ENCODE results near the gene CDR2.
"Not testable (repeated sequence)": the region's sequence is repeated elsewhere in the genome, so short reads cannot be mapped to it uniquely, and the experiment has no call there.

CDR2 gene

DNA sequence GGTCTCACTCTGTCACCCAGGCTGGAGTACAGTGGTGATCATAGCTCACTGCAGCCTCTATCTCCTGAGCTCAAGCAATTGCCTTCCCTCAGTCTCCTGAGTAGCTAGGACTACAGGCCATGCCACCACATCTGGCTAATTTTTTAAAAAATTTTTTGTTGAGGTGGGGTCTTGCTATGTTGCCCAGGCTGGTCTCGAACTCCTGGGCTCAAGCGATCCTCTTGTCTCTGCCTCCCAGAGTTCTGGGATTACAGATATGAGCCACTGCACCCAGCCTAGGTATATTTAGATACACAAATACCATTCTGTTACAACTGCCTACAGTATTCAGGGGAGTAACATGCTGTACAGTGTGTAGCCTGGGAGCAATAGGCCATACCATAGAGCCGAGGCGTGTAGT lies 62.9 kb downstream of the CDR2 start:
- no peak for DNase-seq (ENCODE audit: extremely low read depth in 1 of 2, low read depth in 1 of 2)

DNA sequence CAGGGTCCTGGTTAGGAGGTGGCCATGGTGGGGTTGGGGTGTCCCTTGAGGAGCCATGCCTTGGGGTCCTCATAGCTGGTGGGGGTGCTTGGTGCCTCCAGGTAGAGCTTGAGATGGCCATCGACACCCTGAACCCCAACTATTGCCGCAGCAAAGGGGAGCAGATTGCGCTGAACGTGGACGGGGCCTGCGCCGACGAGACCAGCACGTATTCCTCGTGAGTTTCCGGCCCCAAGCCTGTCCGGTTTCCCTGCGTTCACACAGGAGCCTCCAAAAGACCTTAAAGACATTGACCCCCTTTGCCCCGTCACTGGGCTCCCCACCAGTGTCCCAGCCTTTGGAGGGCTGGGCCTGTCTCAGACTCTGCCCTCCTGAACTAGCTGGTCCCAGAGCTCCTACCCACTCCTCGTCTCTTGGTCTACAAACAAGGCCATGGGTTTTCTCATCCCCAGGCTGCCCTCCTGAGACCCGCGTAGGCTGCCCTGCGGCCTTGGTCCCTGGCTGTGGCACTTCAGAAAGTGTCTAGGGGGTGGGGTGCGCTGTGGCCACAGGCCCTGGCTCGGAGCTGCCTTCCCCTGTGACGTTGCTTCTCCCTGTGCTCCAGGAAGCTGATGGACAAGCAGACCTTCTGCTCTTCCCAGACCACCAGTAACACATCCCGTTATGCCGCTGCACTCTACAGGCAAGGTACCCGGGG lies 65.4 kb downstream of the CDR2 start:
- no peak for DNase-seq (ENCODE audit: extremely low read depth in 1 of 2, low read depth in 1 of 2)

DNA sequence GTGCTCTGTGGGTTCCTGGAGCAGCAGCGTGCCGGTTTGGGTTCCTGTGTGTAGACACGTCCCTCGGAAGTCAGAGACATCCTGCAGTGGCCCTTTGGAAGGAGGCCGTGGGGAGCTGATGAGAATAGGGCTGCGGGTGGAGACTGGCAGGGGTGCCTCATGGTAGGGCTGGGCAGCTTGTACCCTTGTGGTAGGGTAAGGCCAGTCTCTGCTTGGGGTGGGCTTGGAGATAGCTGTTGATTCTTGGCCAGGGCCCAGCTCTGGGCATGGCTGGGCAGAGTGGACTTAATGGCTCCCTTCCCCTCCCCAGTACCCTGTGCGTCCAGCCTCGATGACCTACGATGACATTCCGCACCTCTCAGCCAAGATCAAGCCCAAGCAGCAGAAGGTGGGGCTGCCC lies 66.6 kb downstream of the CDR2 start:
- DNase-seq (ENCODE audit: extremely low read depth in 1 of 2, low read depth in 1 of 2), result no peak

DNA sequence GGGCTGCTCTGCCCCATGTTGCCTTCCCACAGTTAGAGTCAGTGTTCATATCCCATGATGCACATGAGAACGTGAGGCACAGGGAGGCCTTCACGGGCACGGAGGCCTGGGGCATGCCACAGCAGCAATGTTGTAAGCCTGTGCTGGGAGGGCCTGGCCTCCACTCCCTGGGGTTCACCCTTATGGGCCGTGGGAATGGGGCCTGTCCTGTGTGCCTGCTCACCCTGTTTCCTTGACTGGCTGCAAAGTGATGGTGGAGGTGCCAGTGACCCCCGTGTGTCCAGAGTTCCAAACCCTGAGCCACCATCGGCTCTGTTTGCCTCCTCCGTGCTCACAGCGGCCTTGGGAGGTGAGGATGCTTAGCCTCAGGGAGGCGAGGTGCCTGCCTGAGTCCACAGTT lies 67.6 kb downstream of the CDR2 start:
- no peak for DNase-seq (ENCODE audit: extremely low read depth in 1 of 2, low read depth in 1 of 2)

DNA sequence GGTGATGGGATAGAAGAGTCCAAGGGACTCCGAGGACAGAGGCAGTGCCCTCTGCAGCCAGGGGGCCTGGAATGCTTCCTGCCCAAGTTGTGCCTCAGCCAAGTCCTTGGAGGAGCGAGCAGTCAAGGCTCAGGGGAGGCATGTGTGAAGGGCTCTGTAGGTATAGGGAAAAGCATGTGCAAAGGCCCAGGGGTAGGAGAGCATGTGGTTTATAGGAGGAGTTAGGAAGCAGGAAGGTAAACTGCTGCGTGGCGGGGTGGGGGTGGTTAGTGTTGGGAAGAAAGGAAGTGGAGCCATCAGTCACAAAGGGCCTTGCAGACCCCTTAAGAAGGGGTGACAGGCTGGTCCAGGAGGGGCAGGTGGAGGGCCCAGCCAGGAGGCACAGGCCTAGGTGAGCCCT lies 70.0 kb downstream of the CDR2 start:
- no peak for DNase-seq (ENCODE audit: extremely low read depth in 1 of 2, low read depth in 1 of 2)

DNA sequence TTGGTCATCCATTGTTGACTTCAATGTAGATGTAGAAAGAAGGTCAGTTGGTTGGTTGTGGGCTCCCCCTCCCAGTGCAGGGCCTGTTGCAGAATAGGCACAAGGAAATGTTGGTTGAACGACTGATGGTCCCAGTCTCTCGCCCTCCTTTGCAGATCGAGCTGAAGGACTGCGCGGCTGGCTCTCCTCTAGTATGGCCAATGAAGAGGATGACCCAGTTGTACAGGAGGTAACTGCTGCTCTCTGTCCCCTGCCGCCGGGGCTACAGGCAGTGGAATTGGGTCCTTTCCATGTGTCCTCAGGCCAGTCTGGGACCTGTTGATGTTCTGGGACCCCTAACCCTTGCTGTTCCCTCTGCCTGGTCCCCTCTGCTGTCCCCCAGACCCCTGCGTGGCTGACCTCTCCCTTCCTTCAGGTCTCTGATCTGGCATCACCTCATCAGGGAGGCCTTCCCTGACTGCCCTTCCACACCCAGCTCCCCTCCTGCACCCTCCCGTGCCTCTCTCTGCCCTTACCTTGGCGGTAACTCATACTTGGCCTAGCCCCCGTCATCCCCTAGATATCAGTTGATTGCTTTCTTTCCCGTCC lies 71.5 kb downstream of the CDR2 start:
- no peak for DNase-seq (ENCODE audit: extremely low read depth in 1 of 2, low read depth in 1 of 2)

DNA sequence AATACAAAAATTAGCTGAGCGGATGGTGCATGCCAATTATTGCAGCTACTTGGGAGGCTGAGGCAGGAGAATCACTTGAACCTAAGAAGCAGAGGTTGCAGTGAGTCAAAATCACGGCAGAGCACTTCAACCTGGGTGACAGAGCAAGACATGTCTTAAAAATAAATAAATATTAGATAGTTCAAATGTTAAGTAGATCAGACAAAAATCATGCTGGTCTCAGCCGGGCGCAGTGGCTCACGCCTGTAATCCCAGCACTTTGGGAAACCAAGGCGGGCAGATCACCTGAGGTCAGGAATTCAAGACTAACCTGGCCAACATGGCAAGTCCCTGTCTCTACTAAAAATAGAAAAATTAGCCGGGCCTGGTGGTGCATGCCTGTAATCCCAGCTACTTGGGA lies 73.0 kb downstream of the CDR2 start:
- not testable (repeated sequence) for DNase-seq (ENCODE audit: extremely low read depth in 1 of 2, low read depth in 1 of 2)

DNA sequence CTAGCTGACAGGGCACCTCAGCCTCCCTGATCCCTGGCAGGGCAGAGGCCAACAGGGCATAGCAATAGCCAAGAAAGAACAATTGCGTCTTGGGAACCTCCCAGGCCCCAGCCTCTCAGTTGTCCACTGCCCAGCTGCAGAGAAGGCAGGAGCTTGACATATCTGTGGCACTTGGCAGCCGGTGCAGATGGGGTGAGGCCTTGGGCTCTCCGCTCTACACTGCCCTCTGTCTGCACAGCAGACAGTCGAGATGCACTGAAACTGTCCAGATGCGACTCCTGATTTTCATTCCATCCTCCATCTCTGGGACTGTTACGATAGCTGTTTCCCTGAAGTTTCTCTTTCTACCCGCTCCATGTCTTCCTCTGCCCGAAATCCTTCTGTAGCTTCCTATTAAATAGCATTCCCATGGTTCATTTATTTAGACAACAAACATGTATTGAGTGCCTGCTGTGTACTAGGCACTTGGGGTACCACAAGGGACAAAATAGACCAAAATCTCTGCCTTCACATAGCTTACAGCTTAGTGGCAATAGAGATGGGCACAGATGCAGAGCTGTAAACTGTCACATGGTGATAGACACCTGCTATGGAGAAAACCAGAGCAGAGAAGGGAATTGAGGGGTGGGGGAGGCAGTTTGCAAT lies 73.9 kb downstream of the CDR2 start:
- DNase-seq (ENCODE audit: extremely low read depth in 1 of 2, low read depth in 1 of 2), result peak in 1 of 2 donors; percentile 7

DNA sequence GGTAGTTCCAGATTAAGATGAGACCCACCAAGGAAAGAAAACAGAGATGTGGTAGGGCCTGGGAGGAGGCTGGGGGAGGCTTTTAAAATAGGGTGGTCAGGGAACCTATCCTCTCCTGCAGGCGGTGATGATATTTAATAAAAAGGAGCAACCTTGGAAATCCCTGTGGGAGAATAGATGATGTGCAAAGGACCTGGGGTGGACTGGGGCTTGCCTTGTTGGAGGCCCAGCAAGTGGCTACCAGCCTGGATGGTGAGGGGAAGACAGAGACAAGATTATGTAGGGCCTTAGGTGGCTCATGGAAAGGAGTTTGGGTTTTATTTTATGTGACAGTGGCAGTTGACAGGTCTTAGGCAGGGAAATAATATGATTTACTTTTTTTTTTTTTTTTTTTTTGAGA lies 75.4 kb downstream of the CDR2 start:
- no peak for DNase-seq (ENCODE audit: extremely low read depth in 1 of 2, low read depth in 1 of 2)

DNA sequence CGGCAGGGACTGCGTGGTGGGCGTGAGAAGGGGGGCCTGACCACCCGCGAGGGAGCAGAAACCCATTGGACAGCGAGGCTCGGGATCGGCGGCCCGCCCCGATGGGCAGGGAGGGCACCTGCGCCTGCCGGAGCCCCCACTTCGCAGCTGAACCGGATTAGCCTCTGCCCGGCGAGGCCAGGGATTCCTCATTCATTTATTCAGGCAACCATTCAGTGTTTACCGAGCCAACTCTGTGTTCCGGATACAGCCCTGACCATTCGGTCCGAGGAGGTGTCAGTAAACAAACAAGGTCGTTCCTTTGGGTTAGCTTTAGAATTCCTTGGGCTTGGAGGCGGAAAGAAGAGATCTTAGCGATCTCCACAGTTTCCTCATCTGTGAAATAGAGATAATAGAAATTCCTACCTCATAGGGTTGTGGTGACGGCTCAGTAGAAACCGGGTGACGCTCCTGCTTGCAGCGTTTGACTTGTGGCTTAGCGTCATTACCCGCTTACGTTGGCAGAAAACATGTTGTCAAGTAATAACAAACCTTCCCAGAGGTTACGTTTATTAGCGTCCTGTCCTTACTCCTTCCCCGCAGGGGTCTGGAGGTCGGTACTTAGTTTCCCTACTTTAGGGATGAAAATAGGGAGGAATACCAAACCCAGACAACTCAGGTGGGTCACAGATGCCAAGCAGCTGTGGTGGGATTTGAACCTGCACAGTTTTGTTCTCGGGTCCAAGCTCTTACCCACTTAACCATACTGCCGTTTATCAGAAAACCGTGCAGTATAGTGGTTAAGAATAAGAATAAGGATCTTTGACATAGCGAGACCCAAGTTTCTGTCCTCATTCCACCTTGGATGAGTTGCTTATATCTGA lies 76.3 kb downstream of the CDR2 start:
- DNase-seq (ENCODE audit: extremely low read depth in 1 of 2, low read depth in 1 of 2), result peak; percentile 41 to 63

DNA sequence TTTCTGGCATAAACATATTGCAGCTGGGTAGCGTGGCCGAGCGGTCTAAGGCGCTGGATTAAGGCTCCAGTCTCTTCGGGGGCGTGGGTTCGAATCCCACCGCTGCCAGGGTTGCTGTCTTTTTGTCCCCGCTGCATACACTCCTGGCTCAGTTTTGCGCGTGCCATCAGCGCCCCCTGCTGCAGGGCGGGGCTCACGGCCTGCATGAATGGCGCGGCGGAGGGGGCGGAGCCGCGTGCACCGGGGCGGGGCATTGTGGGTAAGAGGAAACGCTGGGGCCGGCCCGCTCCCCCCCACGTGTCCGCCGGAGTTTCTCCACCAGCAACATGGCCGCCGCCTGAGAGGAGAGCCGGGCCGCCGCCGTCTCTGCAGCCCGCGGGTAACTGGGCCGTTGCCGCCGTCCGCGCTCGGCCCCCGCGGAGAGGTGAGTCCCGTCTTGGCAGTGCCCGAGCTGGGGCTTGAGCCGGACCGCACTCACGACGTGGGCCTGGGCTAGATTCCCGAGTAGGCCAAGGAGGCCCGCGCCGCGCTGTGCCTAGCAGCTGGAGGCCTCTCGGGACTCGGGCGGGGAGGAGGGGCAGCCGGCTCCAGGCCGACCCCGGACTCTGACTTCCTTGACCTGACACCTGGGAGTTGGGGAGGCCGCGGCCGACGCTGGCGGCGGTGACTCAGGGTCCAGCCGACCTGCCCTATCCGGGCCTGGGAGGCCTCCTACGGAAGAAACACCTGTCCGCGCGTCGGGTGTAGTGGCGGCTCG lies 77.1 kb downstream of the CDR2 start, which contains the start of gene POLR3E:
TSS of gene POLR3E (plus strand) at position 296 of the 757 bp plus-strand sequence. CDS start 5,560 bp downstream, outside the sequence.
- DNase-seq (ENCODE audit: extremely low read depth in 1 of 2, low read depth in 1 of 2), result peak; percentile 97 to 99

DNA sequence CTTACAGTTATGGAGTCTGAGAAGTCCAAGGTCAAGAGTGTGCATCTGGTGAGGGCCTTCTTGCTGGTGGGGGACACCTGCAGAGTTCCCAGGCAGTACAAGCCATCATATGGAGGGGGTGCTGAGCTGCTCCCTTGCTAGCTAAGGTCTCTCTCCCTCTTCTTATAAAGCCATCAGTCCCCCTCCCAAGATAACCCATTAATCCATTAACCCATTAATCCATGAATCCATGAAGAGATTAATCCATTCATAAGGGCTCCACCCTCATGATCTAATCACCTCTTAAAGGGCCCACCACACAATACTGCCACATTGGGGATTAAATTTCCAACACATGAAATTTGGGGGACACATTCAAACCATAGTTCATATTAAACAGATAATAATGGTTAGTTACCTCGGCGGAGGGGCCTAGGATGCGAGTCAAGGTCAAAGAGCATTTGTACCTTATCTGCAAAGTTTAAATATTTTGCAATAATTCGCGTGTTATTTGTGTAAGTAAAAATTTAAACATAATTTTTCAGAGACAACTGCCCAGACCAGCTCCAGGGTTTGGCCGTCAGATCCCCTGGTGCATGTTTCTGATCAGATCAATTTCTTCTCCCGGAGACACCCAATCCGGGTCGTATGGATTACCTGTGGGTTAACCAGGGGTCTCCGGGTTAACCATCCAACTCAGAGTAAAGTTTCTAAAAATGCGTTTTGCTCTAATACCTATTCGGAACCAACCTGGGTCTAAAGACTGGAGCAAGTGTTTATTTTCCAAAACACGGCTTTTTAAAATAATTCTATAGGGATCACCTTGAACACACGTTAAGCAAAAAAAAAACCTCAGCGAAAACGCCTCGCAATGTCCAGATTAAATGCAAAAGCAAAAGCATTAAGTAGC lies 78.0 kb downstream of the CDR2 start:
- no peak for DNase-seq (ENCODE audit: extremely low read depth in 1 of 2, low read depth in 1 of 2)
